Bronchial epithelial cell (primary cell): ENCODE measurements around the gene CBY2. TPM values are rescaled to one million over a fixed set of nuclear protein-coding genes. Genes with fewer than 3 reads are reported as not detected.

Experiments used
- DNase-seq: peaks from one replicate; pipeline ENCODE4 v3.0.0-alpha.2; 2010; ENCODE audit warnings: low read depth
- FAIRE-seq: peaks from 2 replicates; lab custom pipeline; 2011; peaks lifted over from hg19 to GRCh38; lab: Jason Lieb, UNC
- H3K27me3 ChIP-seq: 2 replicates; pipeline ENCODE4 v1.5.1; 2011; ENCODE audit warnings: low read length; ENCODE audit not compliant: control insufficient read depth, insufficient read depth
- H3K36me3 ChIP-seq: 2 replicates; pipeline ENCODE4 v1.5.1; 2011; ENCODE audit warnings: low read length; ENCODE audit not compliant: control insufficient read depth, insufficient read depth
- H3K4me3 ChIP-seq: 2 replicates; pipeline ENCODE4 v1.5.1; 2011; ENCODE audit warnings: mild to moderate bottlenecking, low read depth, low read length, control low read depth
- CTCF ChIP-seq: IDR thresholded peaks from 2 replicates; pipeline ENCODE4 v1.5.1; 2011; ENCODE audit warnings: mild to moderate bottlenecking, moderate library complexity, low read length, control low read depth, inconsistent platforms; ENCODE audit not compliant: insufficient read depth, severe bottlenecking
- total RNA-seq: library from RNA; depleted of rRNA; stranded (reverse); fragments of >200 nt; gene quantifications from 2 replicates; pipeline ENCODE4 v1.2.1, GENCODE V29; 2014

Gene CBY2
- total RNA-seq, 1 donor from 2014 or later = not detected

DNA sequence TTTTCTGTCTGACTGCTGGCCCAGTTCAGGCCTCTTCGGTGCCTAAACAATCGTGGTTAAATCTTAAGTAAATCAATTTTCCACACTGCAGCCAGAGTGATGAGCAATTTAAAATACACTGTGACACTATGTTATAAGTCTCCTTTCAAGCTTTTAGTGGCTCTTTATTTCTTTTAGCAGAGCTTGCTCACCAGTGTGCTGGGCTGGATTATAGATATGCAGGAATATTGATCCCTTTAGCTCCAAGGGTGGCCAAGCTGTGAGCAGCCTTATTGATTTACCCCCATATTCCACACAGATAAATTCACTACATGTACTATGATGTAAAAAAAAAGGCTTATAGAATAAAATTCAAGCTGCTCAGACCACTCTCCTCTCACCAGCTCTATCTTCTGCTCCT, 21.7 kb downstream of the CBY2 start:
- no peak overlapping the region for H3K4me3 ChIP-seq
- H3K36me3 ChIP-seq = no peaks in the 10 kb centered on the region
- no peak for TF ChIP-seq CTCF
- no peak for DNase-seq
- FAIRE-seq = no peak
- H3K27me3 ChIP-seq = no peaks in the 10 kb centered on the region

- no peak overlapping the region for H3K4me3 ChIP-seq
- H3K27me3 ChIP-seq = no peaks in the 10 kb centered on the region
- peak; percentile 32 for TF ChIP-seq CTCF
- DNase-seq (peak; percentile 7), FAIRE-seq (no peak)
- H3K36me3 ChIP-seq = no peaks in the 10 kb centered on the region
Observed at GRCh38 chr13:45728759-45729158, 26.6 kb downstream of the CBY2 start.

- FAIRE-seq = no peak
Observed at GRCh38 chr13:45731455-45731854, 29.3 kb downstream of the CBY2 start.

GRCh38 chr13:45732916-45733315, 30.8 kb downstream of the CBY2 start:
- Histone ChIP-seq H3K36me3 (no peaks in the 10 kb centered on the region), H3K27me3 (no peaks in the 10 kb centered on the region)
- no peak for FAIRE-seq

More at GRCh38 chr13:45731455-45731854, 29.3 kb downstream of the CBY2 start:
- Histone ChIP-seq H3K27me3 (no peaks in the 10 kb centered on the region), H3K36me3 (no peaks in the 10 kb centered on the region), H3K4me3 (no peak overlapping the region)
- DNase-seq = no peak
- TF ChIP-seq CTCF = no peak

DNA sequence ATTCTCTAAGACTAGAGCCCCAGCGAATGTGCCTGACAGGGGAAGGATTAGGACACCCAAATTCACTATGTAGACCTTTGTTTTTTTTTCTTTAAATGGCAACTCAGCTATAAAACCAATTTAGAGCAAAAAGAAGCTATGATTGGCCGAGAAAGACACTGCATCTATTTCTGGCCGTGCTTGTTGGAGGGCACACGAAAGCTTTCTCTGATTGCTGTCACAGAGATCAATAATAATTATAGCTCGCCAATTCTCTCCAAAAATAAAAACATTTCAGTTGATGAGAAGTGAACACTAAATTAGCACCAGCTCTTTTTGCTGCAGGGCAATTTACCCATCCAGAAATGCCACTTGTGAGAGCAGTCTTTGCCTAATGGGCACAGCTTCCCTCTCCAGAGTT, 31.2 kb downstream of the CBY2 start:
- Histone ChIP-seq H3K36me3 (no peaks in the 10 kb centered on the region), H3K27me3 (no peaks in the 10 kb centered on the region), H3K4me3 (no peak overlapping the region)
- TF ChIP-seq CTCF = no peak
- no peak for FAIRE-seq
- no peak for DNase-seq

More at GRCh38 chr13:45732916-45733315, 30.8 kb downstream of the CBY2 start:
- H3K4me3 ChIP-seq = no peak overlapping the region
- no peak for TF ChIP-seq CTCF
- no peak for DNase-seq

- H3K4me3 ChIP-seq = no peak overlapping the region
- no peak for TF ChIP-seq CTCF
- FAIRE-seq = no peak
- no peak for DNase-seq
- H3K36me3 ChIP-seq = no peaks in the 10 kb centered on the region
- no peaks in the 10 kb centered on the region for H3K27me3 ChIP-seq
Observed at GRCh38 chr13:45737571-45738017, 35.5 kb downstream of the CBY2 start.
